GM10266 (cell line): Measurements from ENCODE around the gene DEGS2.

Experiments used
- DNase-seq: peaks from one replicate; pipeline ENCODE4 v3.0.0; 2012; ENCODE audit errors: extremely low spot score
- CTCF ChIP-seq: IDR thresholded peaks from 2 replicates; pipeline ENCODE4 v1.5.1; 2012; ENCODE audit warnings: mild to moderate bottlenecking, low read depth; ENCODE audit not compliant: control insufficient read depth, insufficient read depth; ENCODE audit errors: missing control alignments

Gene DEGS2

GRCh38 chr14:100145682-100146464, 13.6 kb downstream of the DEGS2 start:
- DNase-seq, result no peak
- TF ChIP-seq CTCF, result no peak

- DNase-seq, result no peak
- TF ChIP-seq CTCF, result no peak
Measured at GRCh38 chr14:100144996-100145646, 14.3 kb downstream of the DEGS2 start.

- TF ChIP-seq CTCF, result no peak
Measured at GRCh38 chr14:100144645-100144995, 14.8 kb downstream of the DEGS2 start.

GRCh38 chr14:100143934-100144333, 15.5 kb downstream of the DEGS2 start:
- DNase-seq, result no peak
- no peak for TF ChIP-seq CTCF

More at GRCh38 chr14:100144645-100144995, 14.8 kb downstream of the DEGS2 start:
- no peak for DNase-seq

GRCh38 chr14:100143523-100143922, 15.9 kb downstream of the DEGS2 start:
- TF ChIP-seq CTCF, result no peak
- DNase-seq, result no peak

GRCh38 chr14:100142073-100143040, 17.1 kb downstream of the DEGS2 start:
- no peak for TF ChIP-seq CTCF
- no peak for DNase-seq
